Right lobe of liver (tissue), 4 donors: ENCODE data around the gene CTNNBIP1.

ENCODE experiments used
- CTCF ChIP-seq, 4 donors: fragments of 200-600 bp in 3 of 4; fragments of 450-650 bp in 1 of 4; IDR thresholded peaks; one replicate each; pipeline versions ENCODE4 v1.5.1 to v1.8.0; 2016 to 2022; ENCODE audit warnings: antibody characterized with exemption in 4 of 4, mild to moderate bottlenecking in 2 of 4
- POLR2A ChIP-seq: fragments of 450-650 bp; IDR thresholded peaks from one replicate; pipeline ENCODE4 v1.6.1; 2017; ENCODE audit warnings: antibody characterized with exemption, mild to moderate bottlenecking
- donor health status: DM: no; HTN: no; CAD: no.
- donor health status: DM: no; HTN: no; CAD: no.
- donor health status: DM: no; HTN: yes; CAD: no.

GRCh38 chr1:9902060-9902452, 8.0 kb downstream of the CTNNBIP1 start:
- TF ChIP-seq CTCF (IDR thresholded peaks at IDR 0.05): no peak
- no peak for TF ChIP-seq POLR2A
